HepG2 (cell line): ENCODE measurements around the gene MIR17HG. TPM values are rescaled to one million over a fixed set of nuclear protein-coding genes. Genes with fewer than 3 reads are reported as not detected.

Experiments
- ATAC-seq: fragments of 200-7000 bp; cut with Tn5 transposase; 3 replicates; pipeline ENCODE4 v1.9.1; 2020; ENCODE audit warnings: mild to moderate bottlenecking, moderate library complexity
- BruUV-seq: library from RNA; stranded (reverse); fragments of 400-500 nt; replicated peaks from 2 replicates; lab custom pipeline; 2021; lab: Mats Ljungman, UMichigan
- CTCF ChIA-PET: fragments of 300-600 bp; formaldehyde crosslinking; extraction: SDS; loops from one replicate; lab custom pipeline; 2021; ENCODE audit warnings: low total read pairs, inconsistent platforms, low intra/inter-chr PET ratio; lab: Yijun Ruan, JAX
- POLR2A ChIA-PET: fragments of 350-600 bp; sonication (Branson Sonifier 250); formaldehyde crosslinking; loops from one replicate; lab custom pipeline; 2020; ENCODE audit warnings: antibody characterized with exemption, inconsistent platforms; lab: Yijun Ruan, JAX
- DNase-seq: peaks from one replicate; pipeline ENCODE4 v3.0.0-alpha.2; 2015; ENCODE audit warnings: low spot score
- FAIRE-seq: peaks from 3 replicates; lab custom pipeline; 2011; peaks lifted over from hg19 to GRCh38; lab: Jason Lieb, UNC
- H2AFZ ChIP-seq: one replicate; pipeline ENCODE4 v1.6.1; 2011; ENCODE audit warnings: low read length, inconsistent platforms
- H3K27ac ChIP-seq: fragments of 300-600 bp; 3 replicates; pipeline ENCODE4 v1.8.0; 2011; ENCODE audit warnings: mixed run types, mild to moderate bottlenecking, mixed read lengths, low read length, inconsistent platforms; ENCODE audit not compliant: insufficient read depth; ENCODE audit errors: extremely low read length
- H3K27me3 ChIP-seq, 2 experiments: fragments of 200-600 bp in 1 of 2; 2 replicates in 1 of 2; 3 replicates in 1 of 2; pipeline versions ENCODE4 v1.6.0 to v1.8.0; 2011; ENCODE audit warnings: low read length in 2 of 2, mild to moderate bottlenecking in 2 of 2, moderate library complexity in 2 of 2, inconsistent platforms in 1 of 2; ENCODE audit not compliant: insufficient read depth in 2 of 2, control insufficient read depth in 1 of 2
- H3K36me3 ChIP-seq, 2 experiments: fragments of 200-600 bp in 1 of 2; replicated peaks in 1 of 2; 2 replicates in 1 of 2; 3 replicates in 1 of 2; pipeline versions ENCODE4 v1.5.1 to v1.8.0; 2011; ENCODE audit warnings: low read length in 2 of 2, inconsistent platforms in 1 of 2; ENCODE audit not compliant: insufficient read depth in 2 of 2, control insufficient read depth in 1 of 2
- H3K4me1 ChIP-seq: 2 replicates; pipeline ENCODE4 v1.5.1; 2012; ENCODE audit warnings: low read length, inconsistent platforms; ENCODE audit not compliant: insufficient read depth
- H3K4me2 ChIP-seq: 2 replicates; pipeline ENCODE4 v1.6.0; 2011; ENCODE audit warnings: low read depth, low read length, inconsistent platforms
- H3K4me3 ChIP-seq, 3 experiments: fragments of 200-600 bp in 1 of 3; sonication (generic), shearing (Covaris generic) in 1 of 3; replicated peaks in 1 of 3; 2 replicates each; pipeline ENCODE4 v1.5.1; 2011 to 2016; ENCODE audit warnings: low read length in 3 of 3, inconsistent platforms in 2 of 3, low read depth in 2 of 3, mild to moderate bottlenecking in 2 of 3, control low read depth in 1 of 3, mixed read lengths in 1 of 3; ENCODE audit not compliant: insufficient read depth in 1 of 3
- H3K79me2 ChIP-seq: one replicate; pipeline ENCODE4 v1.6.1; 2011; ENCODE audit warnings: low read length, inconsistent platforms; ENCODE audit not compliant: insufficient read depth
- H3K9ac ChIP-seq: 2 replicates; pipeline ENCODE4 v1.6.0; 2011; ENCODE audit warnings: mild to moderate bottlenecking, low read depth, low read length, inconsistent platforms; ENCODE audit not compliant: insufficient read depth
- H3K9me3 ChIP-seq: 2 replicates; pipeline ENCODE4 v1.5.1; 2012; ENCODE audit warnings: mild to moderate bottlenecking, low read length
- H4K20me1 ChIP-seq: 2 replicates; pipeline ENCODE4 v1.6.0; 2011; ENCODE audit warnings: inconsistent platforms, mild to moderate bottlenecking, low read length, moderate library complexity; ENCODE audit not compliant: insufficient read depth
- DMAP1 ChIP-seq: IDR thresholded peaks from 2 replicates; pipeline ENCODE4 v1.6.1; 2016
- FOXK1 ChIP-seq: sonication (generic); formaldehyde crosslinking; IDR thresholded peaks from 2 replicates; pipeline ENCODE4 v1.4.0; 2020; ENCODE audit warnings: low read depth, missing genetic modification reagents, borderline replicate concordance
- HMG20A ChIP-seq: IDR thresholded peaks from 2 replicates; pipeline ENCODE4 v1.6.1; 2016; ENCODE audit warnings: borderline replicate concordance
- JUN ChIP-seq: sonication (generic); formaldehyde crosslinking; IDR thresholded peaks from 2 replicates; pipeline ENCODE4 v1.4.0; 2020; ENCODE audit warnings: mild to moderate bottlenecking, missing genetic modification reagents
- KMT2A ChIP-seq: sonication (generic); formaldehyde crosslinking; IDR thresholded peaks from 2 replicates; pipeline ENCODE4 v1.4.0; 2020; ENCODE audit warnings: missing genetic modification reagents
- MED13 ChIP-seq: sonication (generic); formaldehyde crosslinking; IDR thresholded peaks from 2 replicates; pipeline ENCODE4 v1.5.0; 2020; ENCODE audit warnings: missing genetic modification reagents
- MXD1 ChIP-seq: sonication (generic); formaldehyde crosslinking; IDR thresholded peaks from 2 replicates; pipeline ENCODE4 v1.4.0; 2020; ENCODE audit warnings: mild to moderate bottlenecking, missing genetic modification reagents
- NFIB ChIP-seq: sonication (generic); formaldehyde crosslinking; IDR thresholded peaks from 2 replicates; pipeline ENCODE4 v1.9.0; 2021; ENCODE audit warnings: missing genetic modification reagents, mild to moderate bottlenecking, borderline replicate concordance
- REPIN1 ChIP-seq: sonication (generic); formaldehyde crosslinking; IDR thresholded peaks from 2 replicates; pipeline ENCODE4 v1.8.0; 2022; ENCODE audit warnings: missing genetic modification reagents, low read depth, mild to moderate bottlenecking, borderline replicate concordance
- WGBS: methylation state at CpG from one replicate; pipeline ENCODE4 v1.1.6; 2017; ENCODE audit warnings: low lambda C conversion rate; 5-methylcytosine and 5-hydroxymethylcytosine counted together
- in situ Hi-C: cut with HindIII; loops from 2 replicates; pipeline ENCODE4 v1.10.0; 2017; ENCODE audit warnings: low pct_unique_long_range_greater_than_20kb; ENCODE audit not compliant: extremely low pct_ligation_motif_present
- intact Hi-C: fragments of 100-400 bp; cut with micrococcal nuclease; formaldehyde crosslinking; loops from one replicate; pipeline ENCODE4 v1.10.0; 2022; ENCODE audit not compliant: unreplicated experiment
- polyA plus RNA-seq, 8 experiments: library from polyadenylated mRNA; depleted of rRNA in 3 of 8; stranded (reverse) in 7 of 8; unstranded in 1 of 8; fragments of >200 nt; fragmentation: Illumina TruSeq in 4 of 8; extraction: Trizol in 4 of 8; gene quantifications; 2 replicates each; pipeline versions ENCODE4 v1.2.1 to v1.2.3, GENCODE V29; 2011 to 2016; ENCODE audit warnings: low read depth in 4 of 8, missing spikeins in 1 of 8, mixed read lengths in 1 of 8; ENCODE audit not compliant: insufficient read depth in 1 of 8
- total RNA-seq, 5 experiments: library from RNA; depleted of rRNA; stranded (reverse); fragments of >200 nt; fragmentation: Illumina TruSeq; extraction: Trizol; gene quantifications; 2 replicates each; pipeline ENCODE4 v1.2.3, GENCODE V29; 2016; ENCODE audit warnings: low read depth in 1 of 5
- TF ChIP-seq, protein P1 (sequence below): sonication (generic); formaldehyde crosslinking; IDR thresholded peaks from 2 replicates; pipeline ENCODE4 v1.4.0; 2020; ENCODE audit warnings: missing genetic modification reagents, low read depth, mild to moderate bottlenecking, borderline replicate concordance
- TF ChIP-seq, protein P2 (sequence below): sonication (generic); formaldehyde crosslinking; IDR thresholded peaks from 2 replicates; pipeline ENCODE4 v1.4.0; 2020; ENCODE audit warnings: missing genetic modification reagents
- TF ChIP-seq, protein P3 (sequence below), 2 experiments: fragments of 450-650 bp in 1 of 2; sonication (generic) in 1 of 2; formaldehyde crosslinking; IDR thresholded peaks; 2 replicates each; pipeline versions ENCODE4 v1.5.0 to v1.8.0; 2020 to 2022; ENCODE audit warnings: mild to moderate bottlenecking in 1 of 2, missing genetic modification reagents in 1 of 2

Gene MIR17HG
- total and polyA plus RNA-seq, 2 of the 13 experiments (the other 11 are each of a cell fraction or from before 2014, with no cell fraction given): 2.5 to 12.3 TPM

DNA sequence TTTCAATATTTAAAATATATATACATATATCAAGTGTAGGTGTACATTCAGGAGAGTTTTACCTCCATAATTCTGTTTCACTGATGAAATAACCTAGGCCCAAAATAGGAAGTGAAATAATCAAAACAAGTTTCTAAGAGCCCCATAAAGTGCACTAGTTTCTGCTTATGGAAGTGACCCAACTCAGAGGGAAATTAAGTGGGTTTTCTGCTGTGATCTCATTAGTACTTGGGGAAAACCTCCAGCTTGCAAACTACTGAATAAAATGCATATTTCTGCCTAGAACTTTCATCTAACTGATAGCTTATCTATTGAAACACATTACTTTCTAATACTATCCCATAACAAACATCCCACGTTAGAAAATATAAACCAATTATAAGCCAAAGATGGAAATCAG lies 45.4 kb upstream of the MIR17HG start:
- H3K4me1 ChIP-seq: no peaks in the 10 kb centered on the region
- no peaks in the 10 kb centered on the region for H3K36me3 ChIP-seq
- ChIA-PET CTCF (no interaction called here), POLR2A (no interaction called here)
- intact Hi-C loops (no loop called here), in situ Hi-C loops (no loop called here)
- no peaks in the 10 kb centered on the region for H4K20me1 ChIP-seq
- H3K79me2 ChIP-seq: no peaks in the 10 kb centered on the region
- no TSS peak for BruUV-seq
- TF ChIP-seq NFIB (no peak), REPIN1 (CRISPR knock-in tag) (no peak), JUN (CRISPR knock-in tag) (no peak)
- TF ChIP-seq, protein P1, sequence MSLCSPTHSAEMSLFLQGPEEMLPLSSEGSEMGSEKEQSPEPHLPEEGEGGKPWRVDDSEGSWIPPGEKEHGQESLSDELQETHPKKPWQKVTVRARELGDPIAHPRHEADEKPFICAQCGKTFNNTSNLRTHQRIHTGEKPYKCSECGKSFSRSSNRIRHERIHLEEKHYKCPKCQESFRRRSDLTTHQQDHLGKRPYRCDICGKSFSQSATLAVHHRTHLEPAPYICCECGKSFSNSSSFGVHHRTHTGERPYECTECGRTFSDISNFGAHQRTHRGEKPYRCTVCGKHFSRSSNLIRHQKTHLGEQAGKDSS (CRISPR knock-in tag): no peak
- no peak overlapping the region for H3K27ac ChIP-seq
- no peak overlapping the region for H2AFZ ChIP-seq
- H3K27me3 ChIP-seq: no peaks in the 10 kb centered on the region
- FAIRE-seq (no peak), ATAC-seq (no peak), DNase-seq (no peak)
- H3K9ac ChIP-seq: no peak overlapping the region
- H3K9me3 ChIP-seq: no peaks in the 10 kb centered on the region
- H3K4me2 ChIP-seq: no peak overlapping the region
- WGBS: 0% methylated on average over 1 of the region's 1 CpG
- H3K4me3 ChIP-seq: no peak overlapping the region

DNA sequence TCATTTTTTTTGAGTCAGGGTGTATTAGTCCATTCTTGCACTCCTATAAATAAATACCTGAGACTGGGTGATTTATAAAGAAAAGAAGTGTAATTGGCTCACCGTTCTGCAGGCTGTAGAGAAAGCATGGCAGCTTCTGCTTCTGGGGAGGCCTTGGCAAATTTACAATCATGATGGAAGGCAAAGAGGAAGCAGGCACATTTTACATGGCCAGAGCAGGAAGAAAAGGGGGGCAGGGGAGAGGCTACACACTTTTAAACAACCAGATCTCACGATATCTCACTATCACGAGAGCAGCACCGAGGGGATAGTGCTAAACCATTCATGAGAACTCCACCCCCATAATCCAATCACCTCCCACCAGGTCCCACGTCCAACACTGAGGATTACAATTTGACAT lies 44.5 kb upstream of the MIR17HG start:
- no peaks in the 10 kb centered on the region for H4K20me1 ChIP-seq
- POLR2A ChIA-PET: no interaction called here
- FAIRE-seq (no peak), ATAC-seq (no peak), DNase-seq (no peak)
- no peak overlapping the region for H3K4me2 ChIP-seq
- H3K79me2 ChIP-seq: no peaks in the 10 kb centered on the region
- intact Hi-C loops (no loop called here), in situ Hi-C loops (no loop called here)
- no peaks in the 10 kb centered on the region for H3K4me1 ChIP-seq
- no peak overlapping the region for H3K4me3 ChIP-seq
- WGBS: 18% methylated on average over 5 of the region's 5 CpGs
- no peaks in the 10 kb centered on the region for H3K36me3 ChIP-seq
- no peaks in the 10 kb centered on the region for H3K27me3 ChIP-seq
- no peak overlapping the region for H3K27ac ChIP-seq
- CTCF ChIA-PET: no interaction called here
- no peak overlapping the region for H2AFZ ChIP-seq
- no TSS peak for BruUV-seq
- no peaks in the 10 kb centered on the region for H3K9me3 ChIP-seq
- no peak overlapping the region for H3K9ac ChIP-seq
- TF ChIP-seq MED13 (CRISPR knock-in tag) (no peak), HMG20A (CRISPR knock-in tag) (no peak), KMT2A (CRISPR knock-in tag) (no peak), MXD1 (CRISPR knock-in tag) (no peak), DMAP1 (CRISPR knock-in tag) (no peak), FOXK1 (CRISPR knock-in tag) (no peak)
- TF ChIP-seq, protein P2, sequence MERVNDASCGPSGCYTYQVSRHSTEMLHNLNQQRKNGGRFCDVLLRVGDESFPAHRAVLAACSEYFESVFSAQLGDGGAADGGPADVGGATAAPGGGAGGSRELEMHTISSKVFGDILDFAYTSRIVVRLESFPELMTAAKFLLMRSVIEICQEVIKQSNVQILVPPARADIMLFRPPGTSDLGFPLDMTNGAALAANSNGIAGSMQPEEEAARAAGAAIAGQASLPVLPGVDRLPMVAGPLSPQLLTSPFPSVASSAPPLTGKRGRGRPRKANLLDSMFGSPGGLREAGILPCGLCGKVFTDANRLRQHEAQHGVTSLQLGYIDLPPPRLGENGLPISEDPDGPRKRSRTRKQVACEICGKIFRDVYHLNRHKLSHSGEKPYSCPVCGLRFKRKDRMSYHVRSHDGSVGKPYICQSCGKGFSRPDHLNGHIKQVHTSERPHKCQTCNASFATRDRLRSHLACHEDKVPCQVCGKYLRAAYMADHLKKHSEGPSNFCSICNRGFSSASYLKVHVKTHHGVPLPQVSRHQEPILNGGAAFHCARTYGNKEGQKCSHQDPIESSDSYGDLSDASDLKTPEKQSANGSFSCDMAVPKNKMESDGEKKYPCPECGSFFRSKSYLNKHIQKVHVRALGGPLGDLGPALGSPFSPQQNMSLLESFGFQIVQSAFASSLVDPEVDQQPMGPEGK (CRISPR knock-in tag): no peak
- TF ChIP-seq, protein P3, sequence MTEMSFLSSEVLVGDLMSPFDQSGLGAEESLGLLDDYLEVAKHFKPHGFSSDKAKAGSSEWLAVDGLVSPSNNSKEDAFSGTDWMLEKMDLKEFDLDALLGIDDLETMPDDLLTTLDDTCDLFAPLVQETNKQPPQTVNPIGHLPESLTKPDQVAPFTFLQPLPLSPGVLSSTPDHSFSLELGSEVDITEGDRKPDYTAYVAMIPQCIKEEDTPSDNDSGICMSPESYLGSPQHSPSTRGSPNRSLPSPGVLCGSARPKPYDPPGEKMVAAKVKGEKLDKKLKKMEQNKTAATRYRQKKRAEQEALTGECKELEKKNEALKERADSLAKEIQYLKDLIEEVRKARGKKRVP (CRISPR knock-in tag; IDR thresholded peaks at IDR 0.05): no peak
